Mucosa of gallbladder (tissue), 1 donor: Measurements from ENCODE around the gene CMTM3. TPM values are rescaled to one million over a fixed set of nuclear protein-coding genes. Genes with fewer than 3 reads are reported as not detected.

Source experiments
- DNase-seq: peaks from one replicate; pipeline ENCODE4 v3.0.0-alpha.2; 2020; ENCODE audit warnings: low spot score
- total RNA-seq: library from RNA; stranded (reverse); gene quantifications from one replicate; pipeline ENCODE4 v1.2.1, GENCODE V29; 2021
- donor health status: DM: no; HTN: no; CAD: no.

The CMTM3 gene
- total RNA-seq, 1 donor from 2014 or later = 19.2 TPM

DNA sequence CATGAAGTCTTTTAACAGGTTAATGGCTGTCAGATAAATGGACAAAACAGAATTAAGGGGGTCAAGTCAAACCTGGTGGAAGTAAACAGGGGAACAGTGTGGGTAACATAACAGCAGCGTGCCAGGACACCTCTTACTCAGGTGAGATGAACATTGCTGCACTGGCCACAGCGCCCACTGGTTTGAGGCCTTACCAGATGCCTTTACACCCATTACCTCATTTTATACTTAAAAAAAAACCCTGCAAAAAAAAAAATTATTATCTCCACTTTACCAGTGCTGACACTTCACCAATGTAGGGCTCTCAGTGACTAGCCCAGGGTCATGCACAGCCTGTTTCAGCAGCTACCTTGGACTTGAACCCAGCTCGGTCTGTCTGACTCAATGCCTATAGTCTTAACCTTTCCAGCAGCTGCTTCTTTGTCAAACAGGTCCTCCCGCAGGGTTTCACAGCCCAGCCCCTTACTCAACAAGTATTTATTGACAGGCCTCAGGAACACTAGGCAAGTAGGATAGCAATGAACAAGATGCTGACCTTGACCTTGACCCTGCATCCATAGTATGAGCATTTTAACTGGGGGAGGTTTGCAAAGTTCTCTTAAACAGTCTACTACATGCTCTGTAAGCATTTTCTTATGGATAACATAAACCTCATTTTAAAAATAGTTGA, 30.2 kb downstream of the CMTM3 start:
- DNase-seq = no peak

DNA sequence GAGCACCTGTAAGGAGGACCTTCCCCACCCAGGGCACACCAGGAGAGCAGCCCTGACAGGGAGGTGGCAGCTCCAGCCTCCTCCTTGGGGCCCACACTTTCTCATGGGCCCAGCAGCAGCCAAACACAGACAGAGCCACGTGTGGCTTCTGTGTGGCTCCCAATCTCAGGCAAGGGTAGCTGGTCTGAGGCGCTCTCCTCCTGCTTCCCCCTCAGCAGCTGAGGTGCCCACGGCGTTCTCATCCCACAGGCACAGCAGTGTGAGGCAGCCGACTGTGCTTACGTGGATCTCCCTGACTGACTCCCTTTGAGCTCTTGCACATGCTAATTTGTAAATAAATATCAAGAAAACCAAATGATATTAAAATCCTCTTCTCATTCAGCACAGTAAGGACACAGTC, 30.9 kb downstream of the CMTM3 start:
- no peak for DNase-seq

GRCh38 chr16:66636199-66636598, 31.7 kb downstream of the CMTM3 start:
- no peak for DNase-seq

GRCh38 chr16:66637806-66638205, 33.3 kb downstream of the CMTM3 start:
- no peak for DNase-seq

DNA sequence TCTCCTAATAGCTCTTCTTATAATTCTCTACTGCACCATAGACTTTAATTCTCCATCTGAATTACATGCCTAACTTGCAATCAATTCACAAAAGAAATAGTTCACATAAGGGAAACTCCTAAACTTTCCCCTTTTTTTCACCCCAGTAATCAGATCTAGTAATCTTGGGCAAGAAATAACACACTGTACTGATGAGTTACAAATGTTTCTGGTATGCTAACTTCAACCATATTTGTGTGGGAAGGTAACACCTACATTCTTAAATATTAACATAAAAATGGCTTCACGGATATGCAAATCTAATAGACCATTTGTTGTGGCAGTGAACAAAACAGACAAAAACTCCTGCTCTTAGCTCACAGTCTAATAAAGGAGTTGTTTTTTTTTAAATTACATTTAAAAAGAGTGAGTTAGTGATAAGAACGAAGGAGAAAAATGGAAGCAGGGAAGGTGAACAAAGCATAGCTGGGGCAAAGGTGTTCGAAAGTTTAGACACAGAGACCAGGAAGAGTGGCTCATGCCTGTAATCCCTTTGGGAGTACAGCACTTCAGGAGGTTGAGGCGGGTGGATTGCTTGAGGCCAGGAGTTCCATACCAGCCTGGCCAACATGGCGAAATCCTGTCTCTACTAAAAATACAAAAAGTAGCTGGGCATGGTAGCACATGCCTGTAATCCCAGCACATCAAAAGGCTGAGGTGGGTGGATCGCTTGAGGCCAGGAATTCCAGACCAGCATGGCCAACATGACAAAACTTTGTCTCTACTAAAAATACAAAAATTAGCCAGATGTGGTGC, 34.8 kb downstream of the CMTM3 start:
- no peak for DNase-seq

DNA sequence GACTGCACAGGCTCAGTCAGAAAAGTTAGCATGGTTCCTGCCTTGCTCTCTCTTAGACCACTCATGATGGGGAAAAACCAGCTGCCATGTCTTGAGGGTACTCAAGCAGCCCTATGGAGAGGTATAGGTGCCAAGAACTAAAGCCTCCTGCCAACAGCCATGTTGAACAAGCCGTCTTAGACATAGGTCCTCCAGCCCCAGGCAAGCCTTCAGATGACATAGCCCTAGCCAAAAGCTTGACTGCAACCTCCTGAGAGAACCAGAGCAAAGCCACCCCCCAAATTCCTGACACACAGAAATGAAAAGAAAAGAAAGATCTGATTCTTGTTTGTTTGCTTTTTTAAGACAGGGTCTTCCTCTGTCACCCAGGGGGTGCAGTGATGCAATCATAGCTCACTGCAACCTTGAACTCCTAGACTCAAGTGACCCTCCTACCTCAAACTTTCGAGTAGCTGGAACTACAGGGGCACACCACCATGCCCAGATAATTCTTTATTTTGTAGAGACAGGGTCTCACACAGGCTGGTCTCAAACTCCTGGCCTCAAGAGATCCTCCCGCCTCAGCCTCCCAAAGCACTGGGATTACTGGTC, 36.3 kb downstream of the CMTM3 start:
- DNase-seq = no peak

- DNase-seq = no peak
Observed at GRCh38 chr16:66641387-66641786, 36.9 kb downstream of the CMTM3 start.

GRCh38 chr16:66647866-66648265, 43.4 kb downstream of the CMTM3 start:
- no peak for DNase-seq

- DNase-seq = no peak
Observed at GRCh38 chr16:66649167-66649566, 44.7 kb downstream of the CMTM3 start.

GRCh38 chr16:66649636-66650205, 45.2 kb downstream of the CMTM3 start:
- no peak for DNase-seq

DNA sequence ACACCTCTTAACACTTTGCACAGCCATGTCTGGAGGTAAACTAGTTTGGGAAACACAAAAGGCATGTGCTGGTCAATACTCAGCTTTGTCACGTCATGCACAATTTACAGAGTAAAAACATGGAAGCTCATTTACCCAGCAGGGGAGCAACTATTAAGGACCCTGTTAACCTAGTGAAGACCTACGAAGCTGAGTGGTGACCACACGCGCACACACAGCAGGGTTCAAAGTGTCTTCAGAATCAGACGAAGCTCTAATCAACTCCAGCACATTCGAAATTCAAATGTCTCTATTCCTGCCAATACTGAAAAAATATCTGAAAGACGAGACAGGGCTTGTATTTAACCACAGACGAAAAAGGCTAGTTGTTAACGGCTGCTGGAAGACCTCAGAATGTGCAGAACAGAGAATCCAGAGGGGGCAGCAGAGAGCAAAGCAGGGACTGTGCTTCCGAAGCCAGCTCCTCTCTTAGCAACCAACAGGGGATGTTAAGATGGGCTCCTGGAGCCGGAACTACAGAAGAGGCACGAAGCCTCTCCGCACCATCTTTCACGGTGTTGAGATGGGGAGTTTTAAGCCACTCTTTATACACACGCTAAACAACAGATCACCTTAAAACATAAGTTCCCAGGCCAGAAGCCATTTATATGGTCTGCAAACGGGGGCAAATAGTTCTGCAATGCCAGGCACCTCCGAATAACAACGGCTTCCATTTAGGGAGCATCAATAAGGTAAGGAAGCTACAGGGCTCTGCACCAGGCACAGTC, 46.4 kb downstream of the CMTM3 start:
- peak; percentile 86 for DNase-seq

GRCh38 chr16:66651474-66651765, 46.9 kb downstream of the CMTM3 start:
- no peak for DNase-seq

- no peak for DNase-seq
Observed at GRCh38 chr16:66651965-66652364, 47.5 kb downstream of the CMTM3 start.

DNA sequence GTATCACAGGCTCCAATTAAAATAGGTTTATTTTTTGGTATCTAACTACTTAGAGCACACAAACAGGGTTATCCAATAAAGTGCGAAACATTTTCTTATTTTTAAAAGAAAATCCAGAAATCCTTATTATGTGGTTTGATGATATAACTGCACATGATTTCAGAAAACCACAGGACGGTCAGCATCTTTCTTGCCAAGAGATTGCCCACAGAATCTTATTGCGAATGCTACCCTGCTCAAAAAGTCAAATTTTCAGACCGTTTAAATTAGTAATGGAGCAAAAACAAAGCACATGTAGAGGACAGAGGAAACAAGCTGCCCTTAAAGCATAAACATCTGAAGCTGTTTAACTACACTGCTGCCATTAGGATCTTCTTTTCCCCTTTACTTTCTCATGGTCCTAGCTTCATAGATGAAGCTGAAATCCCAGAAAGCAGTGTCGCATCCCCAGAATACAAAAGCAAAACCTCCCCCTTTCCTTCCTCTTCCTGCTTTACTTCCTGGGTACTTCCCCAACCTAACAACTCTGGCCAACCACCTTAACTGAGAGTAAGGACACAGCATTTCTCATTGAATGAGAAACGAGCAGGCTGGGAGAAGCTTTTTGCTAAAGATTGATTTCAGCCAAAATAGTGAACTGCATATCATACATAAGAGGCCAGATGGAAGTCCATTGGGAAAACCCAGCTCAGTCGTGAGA, 48.3 kb downstream of the CMTM3 start:
- no peak for DNase-seq

DNA sequence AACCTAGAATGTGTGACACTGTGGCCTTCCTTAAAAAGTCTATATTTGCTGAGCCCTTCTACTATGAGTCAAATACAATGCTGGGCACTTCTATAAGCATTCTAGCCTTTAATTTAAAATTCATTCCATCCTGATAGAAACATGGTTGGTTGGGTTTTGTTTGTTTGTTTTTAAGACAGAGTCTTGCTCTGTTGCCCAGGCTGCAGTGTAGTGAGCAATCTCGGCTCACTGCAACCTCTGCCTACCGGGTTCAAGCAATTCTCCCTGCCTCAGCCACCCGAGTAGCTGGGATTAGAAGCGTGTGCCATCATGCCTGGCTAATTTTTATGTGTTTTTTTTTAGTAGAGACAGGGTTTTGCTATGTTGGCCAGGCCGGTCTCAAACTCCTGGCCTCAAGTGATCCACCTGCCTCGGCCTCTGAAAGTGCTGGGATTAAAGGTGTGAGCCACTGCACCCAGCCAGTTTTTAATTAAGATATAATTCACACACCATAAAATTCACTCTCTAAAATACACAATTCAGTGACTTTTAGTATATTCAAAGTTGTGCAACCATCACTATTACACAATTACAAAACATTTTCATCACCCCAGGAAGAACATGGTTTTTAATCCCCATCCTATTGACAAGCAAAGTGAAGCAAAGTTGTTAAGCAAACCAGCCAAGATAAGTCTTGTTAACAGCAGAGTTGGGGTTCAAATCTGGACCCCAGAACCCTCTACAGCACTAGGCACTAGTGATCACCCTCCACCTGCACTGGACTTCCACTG, 49.3 kb downstream of the CMTM3 start:
- DNase-seq = no peak

- DNase-seq = no peak
Observed at GRCh38 chr16:66656547-66656946, 52.0 kb downstream of the CMTM3 start.

GRCh38 chr16:66658143-66658859, 53.8 kb downstream of the CMTM3 start:
- DNase-seq = no peak

DNA sequence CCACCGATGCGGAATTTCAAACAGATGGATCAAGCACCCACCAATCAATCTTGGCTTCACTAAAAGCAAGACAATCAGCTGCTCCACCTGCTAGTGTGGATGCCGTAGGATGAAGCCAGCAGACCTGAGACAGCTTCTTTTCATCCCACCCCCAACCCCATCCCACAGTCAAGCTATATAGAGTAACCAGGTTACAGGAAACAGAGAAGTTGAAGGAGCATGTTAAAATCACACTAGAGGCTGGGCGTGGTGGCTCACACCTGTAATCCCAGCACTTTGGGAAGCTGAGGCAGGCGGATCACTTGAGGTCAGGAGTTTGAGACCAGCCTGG, 54.3 kb downstream of the CMTM3 start:
- DNase-seq = no peak

GRCh38 chr16:66660422-66661209, 56.1 kb downstream of the CMTM3 start:
- DNase-seq = peak; percentile 59

DNA sequence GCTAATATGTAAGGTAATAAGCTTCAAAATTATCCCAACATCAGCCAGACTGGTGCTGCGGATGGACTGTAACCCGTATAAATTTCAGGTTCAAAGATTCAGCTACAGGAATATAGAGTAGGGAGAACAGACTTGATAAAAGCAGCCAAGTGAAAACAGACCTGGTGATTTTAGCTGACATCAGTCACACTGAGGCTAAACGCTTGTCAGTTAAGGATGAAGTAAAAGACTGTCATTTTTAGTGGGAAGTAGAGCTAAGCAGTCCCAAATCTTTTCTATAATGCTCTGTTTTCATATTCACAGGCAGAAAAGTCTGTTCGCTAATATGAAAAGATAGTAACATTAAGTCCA, 56.7 kb downstream of the CMTM3 start:
- DNase-seq = no peak
